Neuronal stem cell (in vitro differentiated cells): Measurements from ENCODE around the gene MPPED2.

ENCODE experiments used
- DNase-seq: peaks from one replicate; pipeline ENCODE4 v3.0.0-alpha.2; 2013; ENCODE audit warnings: low spot score
- H2AFZ ChIP-seq: one replicate; pipeline ENCODE4 v1.6.1; 2013; ENCODE audit warnings: mild to moderate bottlenecking, low read length, inconsistent platforms
- H2AK5ac ChIP-seq: 2 replicates; pipeline ENCODE4 v1.6.1; 2013; ENCODE audit warnings: low read depth, mild to moderate bottlenecking, inconsistent platforms, low read length, moderate library complexity, mixed read lengths
- H2BK120ac ChIP-seq: 2 replicates; pipeline ENCODE4 v1.6.1; 2013; ENCODE audit warnings: low read depth, mild to moderate bottlenecking, inconsistent platforms, low read length, moderate library complexity, mixed read lengths
- H2BK12ac ChIP-seq: one replicate; pipeline ENCODE4 v1.6.1; 2013; ENCODE audit warnings: low read length, inconsistent platforms
- H2BK15ac ChIP-seq: 2 replicates; pipeline ENCODE4 v1.6.1; 2013; ENCODE audit warnings: mild to moderate bottlenecking, low read length, inconsistent platforms, mixed read lengths
- H2BK5ac ChIP-seq: one replicate; pipeline ENCODE4 v1.6.1; 2013; ENCODE audit warnings: inconsistent platforms, mild to moderate bottlenecking, low read length, moderate library complexity
- H3K14ac ChIP-seq: one replicate; pipeline ENCODE4 v1.6.1; 2013; ENCODE audit warnings: low read length, inconsistent platforms
- H3K18ac ChIP-seq: 2 replicates; pipeline ENCODE4 v1.6.1; 2013; ENCODE audit warnings: low read length, inconsistent platforms
- H3K23ac ChIP-seq: 2 replicates; pipeline ENCODE4 v1.6.1; 2013; ENCODE audit warnings: low read depth, mild to moderate bottlenecking, mixed read lengths, low read length, inconsistent platforms; ENCODE audit not compliant: poor library complexity
- H3K27ac ChIP-seq: replicated peaks from 3 replicates; pipeline ENCODE4 v1.5.1; 2013; ENCODE audit warnings: low read length, inconsistent platforms
- H3K27me3 ChIP-seq, 3 experiments: 2 replicates each; pipeline ENCODE4 v1.6.1; 2013; ENCODE audit warnings: low read length in 3 of 3, mild to moderate bottlenecking in 2 of 3, inconsistent platforms in 1 of 3, low read depth in 1 of 3, mixed read lengths in 1 of 3, moderate library complexity in 1 of 3; ENCODE audit not compliant: control insufficient read depth in 3 of 3, insufficient read depth in 3 of 3
- H3K36me3 ChIP-seq, 2 donors: replicated peaks in 1 of 2; 2 replicates each; pipeline ENCODE4 v1.6.1; 2013; ENCODE audit warnings: low read length in 2 of 2; ENCODE audit not compliant: control insufficient read depth in 2 of 2, insufficient read depth in 2 of 2
- H3K4ac ChIP-seq: 2 replicates; pipeline ENCODE4 v1.6.1; 2013; ENCODE audit warnings: inconsistent platforms, mild to moderate bottlenecking, low read length, moderate library complexity
- H3K4me1 ChIP-seq, 2 donors: 1 replicate in 1 of 2; 2 replicates in 1 of 2; pipeline ENCODE4 v1.6.1; 2013; ENCODE audit warnings: low read length in 2 of 2, low read depth in 1 of 2; ENCODE audit not compliant: control insufficient read depth in 2 of 2, insufficient read depth in 1 of 2
- H3K4me2 ChIP-seq: one replicate; pipeline ENCODE4 v1.6.1; 2013; ENCODE audit warnings: mild to moderate bottlenecking, low read length, inconsistent platforms; ENCODE audit not compliant: insufficient read depth, poor library complexity, severe bottlenecking
- H3K4me3 ChIP-seq, 2 donors: 2 replicates each; pipeline ENCODE4 v1.5.1; 2013; ENCODE audit warnings: low read length in 2 of 2, mild to moderate bottlenecking in 2 of 2, inconsistent platforms in 1 of 2, moderate library complexity in 1 of 2
- H3K79me1 ChIP-seq: one replicate; pipeline ENCODE4 v1.6.1; 2013; ENCODE audit warnings: low read depth, mild to moderate bottlenecking, inconsistent platforms, low read length, moderate library complexity
- H3K9ac ChIP-seq: one replicate; pipeline ENCODE4 v1.6.1; 2013; ENCODE audit warnings: mild to moderate bottlenecking, low read depth, low read length, inconsistent platforms; ENCODE audit not compliant: poor library complexity
- H3K9me3 ChIP-seq, 2 donors: replicated peaks in 1 of 2; 2 replicates each; pipeline versions ENCODE3 to v1.6.1; 2013; ENCODE audit warnings: low read length in 2 of 2, mild to moderate bottlenecking in 2 of 2, inconsistent platforms in 1 of 2, low read depth in 1 of 2, mixed read lengths in 1 of 2, moderate library complexity in 1 of 2; ENCODE audit not compliant: control insufficient read depth in 2 of 2, insufficient read depth in 1 of 2
- H4K8ac ChIP-seq: one replicate; pipeline ENCODE4 v1.6.1; 2013; ENCODE audit warnings: low read depth, mild to moderate bottlenecking, inconsistent platforms, low read length, moderate library complexity
- H4K91ac ChIP-seq: one replicate; pipeline ENCODE4 v1.6.1; 2013; ENCODE audit warnings: low read length, low read depth, mild to moderate bottlenecking, inconsistent platforms; ENCODE audit not compliant: poor library complexity
- WGBS, 2 donors: extraction: QIAGEN DNeasy Blood & Tissue Kit; methylation state at CpG; one replicate each; pipeline ENCODE4 v1.1.7; 2013; ENCODE audit warnings: missing lambda C conversion rate in 2 of 2, mixed read lengths in 1 of 2; ENCODE audit not compliant: insufficient read length in 2 of 2, insufficient replicate concordance in 1 of 2; ENCODE audit errors: extremely low coverage in 2 of 2; 5-methylcytosine and 5-hydroxymethylcytosine counted together

The MPPED2 gene

GRCh38 chr11:30433831-30434230, 152.3 kb downstream of the MPPED2 start:
- H3K4me3 ChIP-seq = no peak overlapping the region
- H2BK5ac ChIP-seq = no peak overlapping the region
- no CpG with 5 or more reads among the region's 1 CpG for WGBS, 2 donors
- DNase-seq = no peak
- no peaks in the 10 kb centered on the region for H3K9me3 ChIP-seq
- no peak overlapping the region for H3K14ac ChIP-seq
- no peak overlapping the region for H3K4me2 ChIP-seq
- no peak overlapping the region for H4K8ac ChIP-seq
- no peak overlapping the region for H2BK15ac ChIP-seq
- H3K79me1 ChIP-seq = no peaks in the 10 kb centered on the region
- H3K23ac ChIP-seq = no peak overlapping the region
- H3K27me3 ChIP-seq = peaks cover 0 to 7% (median 0%) of the 10 kb centered on the region in 3 experiments
- H3K4ac ChIP-seq = no peak overlapping the region
- no peak overlapping the region for H2BK120ac ChIP-seq
- no peak overlapping the region for H2BK12ac ChIP-seq
- no peak overlapping the region for H3K9ac ChIP-seq
- no peak overlapping the region for H4K91ac ChIP-seq
- no peak overlapping the region for H2AFZ ChIP-seq
- H2AK5ac ChIP-seq = no peak overlapping the region
- no peak overlapping the region for H3K27ac ChIP-seq
- no peaks in the 10 kb centered on the region for H3K4me1 ChIP-seq
- H3K36me3 ChIP-seq = no peaks in the 10 kb centered on the region
- no peak overlapping the region for H3K18ac ChIP-seq

DNA sequence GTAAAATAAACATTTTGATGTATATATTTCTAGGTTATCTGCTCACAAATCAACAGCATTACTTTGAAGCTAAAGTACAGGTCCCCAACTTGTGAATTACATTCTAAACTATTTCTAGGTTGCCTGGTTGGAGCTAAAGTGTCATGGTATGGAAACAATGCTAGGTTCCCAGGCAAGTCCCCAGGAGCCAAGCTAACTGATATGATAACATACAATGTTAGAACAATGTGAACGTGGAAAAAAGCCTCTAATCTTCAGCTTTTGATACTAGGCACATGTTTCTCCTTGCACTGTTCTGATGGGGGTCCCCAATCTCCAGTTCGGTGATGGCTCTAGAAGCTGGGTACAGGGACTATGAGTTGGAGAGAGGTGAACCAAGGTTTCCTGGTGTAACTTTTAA, 153.4 kb downstream of the MPPED2 start:
- H3K36me3 ChIP-seq = no peaks in the 10 kb centered on the region
- no CpG with 5 or more reads among the region's 2 CpGs for WGBS, 2 donors
- H3K27ac ChIP-seq = no peak overlapping the region
- H3K4me1 ChIP-seq = no peaks in the 10 kb centered on the region
- no peak overlapping the region for H3K4me2 ChIP-seq
- H2AFZ ChIP-seq = no peak overlapping the region
- H3K4me3 ChIP-seq = no peak overlapping the region
- no peak overlapping the region for H3K14ac ChIP-seq
- H3K4ac ChIP-seq = no peak overlapping the region
- H3K9ac ChIP-seq = no peak overlapping the region
- no peak overlapping the region for H2BK120ac ChIP-seq
- no peak overlapping the region for H4K8ac ChIP-seq
- no peak overlapping the region for H3K23ac ChIP-seq
- H3K79me1 ChIP-seq = no peaks in the 10 kb centered on the region
- H3K18ac ChIP-seq = no peak overlapping the region
- no peak overlapping the region for H2BK15ac ChIP-seq
- peaks cover 0 to 7% (median 0%) of the 10 kb centered on the region in 3 experiments for H3K27me3 ChIP-seq
- H4K91ac ChIP-seq = no peak overlapping the region
- H3K9me3 ChIP-seq = no peaks in the 10 kb centered on the region
- H2BK12ac ChIP-seq = no peak overlapping the region
- H2AK5ac ChIP-seq = no peak overlapping the region
- H2BK5ac ChIP-seq = no peak overlapping the region
- DNase-seq = no peak

GRCh38 chr11:30432178-30432577, 154.0 kb downstream of the MPPED2 start:
- no peak overlapping the region for H4K91ac ChIP-seq
- WGBS, 2 donors = no CpG with 5 or more reads among the region's 1 CpG
- no peak overlapping the region for H2BK120ac ChIP-seq
- no peaks in the 10 kb centered on the region for H3K36me3 ChIP-seq
- no peak overlapping the region for H3K4me2 ChIP-seq
- peaks cover 0 to 7% (median 0%) of the 10 kb centered on the region in 3 experiments for H3K27me3 ChIP-seq
- no peak overlapping the region for H2AFZ ChIP-seq
- no peak overlapping the region for H3K18ac ChIP-seq
- no peak overlapping the region for H4K8ac ChIP-seq
- H2BK15ac ChIP-seq = no peak overlapping the region
- no peak overlapping the region for H3K23ac ChIP-seq
- no peak overlapping the region for H3K4me3 ChIP-seq
- H2BK12ac ChIP-seq = no peak overlapping the region
- H2AK5ac ChIP-seq = no peak overlapping the region
- no peak for DNase-seq
- H3K27ac ChIP-seq = no peak overlapping the region
- no peak overlapping the region for H3K4ac ChIP-seq
- no peaks in the 10 kb centered on the region for H3K4me1 ChIP-seq
- H3K9me3 ChIP-seq = no peaks in the 10 kb centered on the region
- H3K14ac ChIP-seq = no peak overlapping the region
- no peak overlapping the region for H2BK5ac ChIP-seq
- no peak overlapping the region for H3K9ac ChIP-seq
- H3K79me1 ChIP-seq = no peaks in the 10 kb centered on the region

- no peak overlapping the region for H3K4me2 ChIP-seq
- H3K4me1 ChIP-seq = peaks cover 0 to 2% of the 10 kb centered on the region in 2 donors
- no peak overlapping the region for H3K14ac ChIP-seq
- no peak overlapping the region for H2BK12ac ChIP-seq
- no CpG with 5 or more reads among the region's 4 CpGs for WGBS, 2 donors
- H3K36me3 ChIP-seq = no peaks in the 10 kb centered on the region
- H3K9me3 ChIP-seq = no peaks in the 10 kb centered on the region
- no peak overlapping the region for H2AK5ac ChIP-seq
- H2AFZ ChIP-seq = no peak overlapping the region
- H3K4ac ChIP-seq = no peak overlapping the region
- no peak overlapping the region for H2BK5ac ChIP-seq
- H2BK120ac ChIP-seq = no peak overlapping the region
- no peak overlapping the region for H3K23ac ChIP-seq
- H3K79me1 ChIP-seq = no peaks in the 10 kb centered on the region
- no peak for DNase-seq
- no peak overlapping the region for H3K18ac ChIP-seq
- H3K27me3 ChIP-seq = peaks cover 0 to 7% (median 0%) of the 10 kb centered on the region in 3 experiments
- no peak overlapping the region for H2BK15ac ChIP-seq
- H4K91ac ChIP-seq = no peak overlapping the region
- no peak overlapping the region for H3K9ac ChIP-seq
- H3K27ac ChIP-seq = no peak overlapping the region
- H3K4me3 ChIP-seq = no peak overlapping the region
- H4K8ac ChIP-seq = no peak overlapping the region
Observed at GRCh38 chr11:30431127-30431814, 154.9 kb downstream of the MPPED2 start.
